HG03565 (cell line): ENCODE data around the gene FIGN.

ENCODE experiments used
- ATAC-seq: cut with Tn5 transposase; IDR thresholded peaks from one replicate; pipeline ENCODE4 v1.9.1; 2021; ENCODE audit warnings: mild to moderate bottlenecking, moderate library complexity; ENCODE audit not compliant: unreplicated experiment

FIGN gene

GRCh38 chr2:163737190-163737439 is 1.3 kb upstream of the FIGN start:
- ATAC-seq, result no peak

DNA sequence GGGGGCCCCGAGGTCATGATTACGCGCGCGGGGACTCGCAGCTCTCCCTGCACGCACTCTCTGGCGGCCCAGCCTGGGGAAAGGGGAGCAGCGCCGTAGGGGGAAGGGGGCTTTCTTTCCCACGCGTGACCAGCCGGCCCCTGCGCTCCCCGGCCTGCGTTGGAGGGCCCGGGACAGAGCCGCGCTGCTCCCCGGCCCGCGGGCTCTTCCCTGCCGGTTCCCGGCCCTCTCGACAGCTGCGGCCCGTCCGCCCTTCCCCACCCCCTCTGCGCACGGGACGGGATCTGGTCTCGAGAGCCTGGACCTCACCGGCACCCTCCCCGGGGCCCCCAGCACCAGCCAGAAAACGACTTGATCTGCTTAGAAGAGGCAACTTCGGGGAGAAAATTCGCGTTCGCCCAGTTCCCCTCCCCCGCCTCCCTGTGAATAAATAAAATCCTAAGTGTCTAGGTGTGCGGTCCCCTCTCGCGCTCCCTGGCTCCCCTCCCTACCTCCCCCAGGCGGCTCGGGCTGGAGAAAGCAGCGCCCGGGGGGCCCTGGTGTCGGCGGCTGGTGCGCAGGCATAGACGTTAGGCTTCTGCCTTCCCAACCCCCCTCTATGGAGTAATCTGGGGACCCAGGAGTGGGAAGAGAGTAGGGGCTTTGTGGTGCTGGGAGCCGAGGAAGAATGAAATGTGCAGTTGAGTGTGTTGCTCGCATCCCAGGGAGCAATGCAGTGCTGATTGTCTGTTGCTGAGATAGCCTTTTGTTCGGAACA is 803 bp upstream of the FIGN start:
- ATAC-seq, result no peak

GRCh38 chr2:163734881-163735684 is 725 bp downstream of the FIGN start:
- ATAC-seq, result no peak

- no peak for ATAC-seq
Observed at GRCh38 chr2:163734401-163734800, 1.4 kb downstream of the FIGN start.

DNA sequence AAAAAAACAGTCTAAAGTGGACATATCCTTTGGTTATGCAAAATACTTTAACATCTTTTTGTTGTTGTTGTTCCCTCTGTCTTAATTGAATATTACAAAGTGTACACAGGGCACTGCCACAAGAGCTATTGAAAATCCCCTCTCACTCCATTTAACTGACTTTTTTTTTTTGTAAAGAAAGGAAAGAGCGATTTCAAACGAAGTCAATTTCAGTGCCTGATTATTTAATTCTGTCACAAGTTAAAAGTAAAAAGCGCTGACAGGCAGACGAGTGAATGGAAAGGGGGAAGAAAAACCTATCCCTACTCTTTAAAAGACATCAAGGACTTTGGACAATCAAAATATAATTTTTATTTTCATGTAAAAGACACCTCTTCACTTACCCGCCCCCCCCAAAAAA is 1.9 kb downstream of the FIGN start:
- no peak for ATAC-seq

GRCh38 chr2:163733301-163733938 is 2.4 kb downstream of the FIGN start:
- ATAC-seq, result no peak

- no peak for ATAC-seq
Observed at GRCh38 chr2:163732727-163733126, 3.1 kb downstream of the FIGN start.

DNA sequence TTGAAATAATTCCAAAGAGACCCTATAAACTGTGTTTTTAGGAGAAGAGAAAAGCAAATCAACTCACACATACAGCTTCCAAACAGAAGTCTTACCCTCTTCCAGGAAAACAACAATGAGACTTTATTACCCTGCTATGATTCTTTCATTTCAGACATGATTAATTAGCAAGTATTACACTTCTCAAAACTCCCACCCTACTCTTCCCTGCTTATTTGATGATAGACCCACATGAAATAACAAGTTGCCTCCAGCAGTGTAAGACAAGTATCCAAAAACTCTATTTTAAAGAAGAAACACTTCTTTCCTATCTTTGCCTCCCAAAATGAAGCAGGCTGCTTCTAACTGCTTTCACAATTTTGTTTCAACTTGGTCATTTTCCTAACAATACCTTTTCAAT is 4.1 kb downstream of the FIGN start:
- ATAC-seq, result no peak

DNA sequence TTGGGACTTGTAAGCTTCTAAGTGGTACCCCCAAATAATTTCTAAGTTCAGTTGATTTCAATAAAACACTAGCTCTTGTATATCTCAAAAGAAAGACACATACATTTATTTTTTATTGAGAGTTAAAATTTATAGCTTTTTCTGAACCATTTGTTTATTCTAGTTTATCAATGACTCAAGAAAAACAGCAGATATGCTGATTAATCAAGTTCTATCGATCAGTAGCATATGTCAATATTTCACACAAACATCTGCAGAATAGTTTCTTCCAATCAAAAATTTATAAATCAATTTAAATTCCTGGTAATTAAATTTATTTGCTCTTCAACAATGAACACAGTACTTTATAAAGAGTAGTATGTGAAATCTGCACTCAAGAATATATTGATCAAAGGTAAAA is 5.3 kb downstream of the FIGN start:
- no peak for ATAC-seq

- no peak for ATAC-seq
Observed at GRCh38 chr2:163729636-163730273, 6.1 kb downstream of the FIGN start.

- no peak for ATAC-seq
Observed at GRCh38 chr2:163723881-163724280, 11.9 kb downstream of the FIGN start.

- ATAC-seq, result no peak
Observed at GRCh38 chr2:163723348-163723747, 12.5 kb downstream of the FIGN start.

DNA sequence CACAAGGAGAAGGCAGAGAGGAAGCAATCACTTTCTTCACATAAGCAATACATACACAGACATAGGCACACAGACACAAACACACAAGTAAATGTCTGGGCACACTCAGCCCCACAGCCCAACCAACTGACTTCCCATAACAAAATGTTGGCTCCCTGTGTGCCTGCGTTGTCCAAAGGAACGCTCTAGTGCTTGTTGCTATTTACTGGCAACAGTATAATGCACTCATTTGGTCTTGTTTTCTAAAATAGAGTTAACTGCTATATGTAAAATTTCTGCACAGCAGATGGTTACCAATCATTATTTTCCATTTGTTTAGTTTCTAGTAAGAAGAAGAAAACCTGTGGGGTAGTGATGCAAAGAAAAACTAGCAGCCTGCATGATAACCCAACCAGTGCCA is 16.5 kb downstream of the FIGN start:
- ATAC-seq, result no peak

DNA sequence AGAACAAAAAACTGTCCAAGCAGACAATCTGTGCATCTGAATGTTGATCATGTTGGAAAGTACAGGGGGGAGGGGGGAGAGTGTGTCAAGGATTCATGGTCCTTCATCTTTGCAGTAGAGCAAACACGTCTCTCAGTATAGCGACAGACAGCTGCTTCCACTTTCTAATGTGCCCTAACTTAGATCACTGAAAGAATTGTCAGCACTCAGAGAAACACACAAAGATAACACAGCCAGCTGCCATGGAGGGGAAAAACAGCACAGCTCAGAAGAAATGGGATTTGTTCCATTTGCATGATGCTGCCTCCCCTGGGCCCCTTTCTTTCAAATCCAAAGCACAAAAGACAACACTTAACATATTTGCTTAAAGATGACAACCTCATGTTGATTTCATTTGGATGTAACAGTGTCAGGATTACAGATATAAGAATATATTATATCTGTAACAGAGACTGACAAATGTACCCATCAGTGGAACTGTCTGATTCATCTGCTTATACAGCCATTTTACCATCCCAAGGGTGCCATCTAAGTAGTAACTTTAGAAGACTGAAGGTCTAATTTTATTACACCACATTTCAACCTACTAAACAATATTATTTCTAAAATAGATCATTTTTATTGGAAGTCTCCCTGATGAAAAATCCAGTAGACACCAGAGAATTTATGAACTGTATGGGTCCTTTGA is 17.7 kb downstream of the FIGN start:
- no peak for ATAC-seq

DNA sequence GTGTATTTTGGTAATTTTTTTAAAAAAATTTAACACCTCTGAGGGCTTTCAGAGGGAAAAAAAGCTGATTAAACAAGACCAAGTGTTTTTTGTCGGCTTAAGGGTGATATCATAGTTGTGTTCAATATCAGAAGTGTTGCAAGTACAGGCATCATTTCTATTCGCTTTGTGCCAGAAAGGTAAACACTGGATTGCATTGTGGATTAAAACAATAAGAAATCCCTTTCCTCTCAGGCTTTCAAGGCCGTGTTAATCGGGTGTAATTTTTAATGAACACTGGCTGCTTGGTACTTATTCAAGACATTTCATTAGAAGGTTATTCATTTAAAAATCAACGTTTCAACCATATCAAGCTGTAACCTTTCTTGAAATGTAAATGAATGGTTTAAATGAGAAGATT is 18.3 kb downstream of the FIGN start:
- ATAC-seq, result no peak

GRCh38 chr2:163716101-163716500 is 19.7 kb downstream of the FIGN start:
- no peak for ATAC-seq

DNA sequence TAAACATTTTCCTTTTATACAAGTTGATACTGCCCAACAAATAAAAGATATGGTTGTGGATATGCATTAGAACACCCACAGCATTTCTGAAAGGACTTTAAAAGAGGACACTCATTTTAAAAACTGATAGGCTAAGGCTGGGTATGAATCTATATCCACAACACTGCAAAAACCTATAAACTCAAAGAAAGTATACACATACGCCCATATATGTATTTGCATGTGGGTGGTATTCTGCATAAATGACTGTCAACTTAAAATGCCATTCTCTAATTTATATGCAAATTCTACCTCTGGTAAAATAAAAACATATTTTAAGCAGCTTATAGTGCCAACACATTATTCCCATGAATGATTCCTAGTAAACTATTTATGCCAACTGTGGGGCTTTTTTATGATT is 20.1 kb downstream of the FIGN start:
- no peak for ATAC-seq

DNA sequence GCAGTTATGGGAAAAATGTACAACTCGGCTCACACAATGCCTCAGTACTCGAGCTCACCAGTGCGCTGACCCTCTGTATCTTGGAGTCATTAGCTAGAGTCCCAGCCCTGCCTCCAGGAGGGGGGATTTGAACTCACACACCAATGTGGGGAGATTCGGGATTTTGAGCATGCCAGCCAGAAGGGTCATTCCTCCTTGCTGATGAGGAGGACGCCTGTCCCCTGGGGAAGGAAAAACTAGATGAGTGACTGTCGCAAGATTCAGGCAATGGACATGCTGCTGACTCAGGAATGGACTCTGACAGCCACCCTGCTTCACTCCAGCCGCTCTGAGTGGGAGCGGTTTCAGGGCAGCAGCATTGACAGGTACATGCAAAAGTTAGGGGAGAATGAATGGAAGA is 20.6 kb downstream of the FIGN start:
- ATAC-seq, result no peak

DNA sequence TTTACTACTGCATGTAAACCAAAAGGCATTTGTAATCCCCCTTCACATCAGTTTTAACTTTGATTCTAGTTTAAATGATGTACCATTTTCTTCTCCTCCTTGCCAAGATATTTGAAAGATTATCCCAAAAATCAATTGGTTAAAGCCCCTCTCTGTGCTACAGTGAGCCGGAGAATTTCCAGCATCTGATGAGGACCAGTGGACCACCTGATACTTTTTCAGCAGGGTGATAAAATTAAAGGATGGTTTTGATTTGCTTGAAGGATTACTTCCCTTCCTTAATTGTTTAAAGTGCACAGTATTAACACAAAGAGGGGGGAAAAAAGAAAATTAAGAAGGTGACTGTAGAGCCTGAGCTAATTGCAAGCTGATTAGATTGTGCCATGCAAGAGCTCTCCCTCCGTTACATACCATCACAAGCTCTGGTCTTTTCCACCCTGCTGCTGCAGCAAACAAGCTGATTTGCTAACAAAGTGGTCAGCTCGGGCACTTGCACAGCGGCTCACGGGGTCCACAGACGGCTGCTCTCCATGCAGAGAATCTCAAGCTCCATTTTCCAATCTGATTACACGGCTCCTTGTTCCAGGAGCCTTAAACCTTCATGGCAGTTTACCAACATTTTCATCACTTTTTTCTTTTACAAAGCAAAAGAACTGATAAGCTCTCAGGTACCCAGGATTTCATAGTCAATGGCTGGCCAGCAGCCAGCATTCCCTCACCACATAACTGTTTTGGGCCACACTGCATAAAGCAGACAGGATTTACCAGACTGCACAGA is 22.1 kb downstream of the FIGN start:
- ATAC-seq, result no peak

DNA sequence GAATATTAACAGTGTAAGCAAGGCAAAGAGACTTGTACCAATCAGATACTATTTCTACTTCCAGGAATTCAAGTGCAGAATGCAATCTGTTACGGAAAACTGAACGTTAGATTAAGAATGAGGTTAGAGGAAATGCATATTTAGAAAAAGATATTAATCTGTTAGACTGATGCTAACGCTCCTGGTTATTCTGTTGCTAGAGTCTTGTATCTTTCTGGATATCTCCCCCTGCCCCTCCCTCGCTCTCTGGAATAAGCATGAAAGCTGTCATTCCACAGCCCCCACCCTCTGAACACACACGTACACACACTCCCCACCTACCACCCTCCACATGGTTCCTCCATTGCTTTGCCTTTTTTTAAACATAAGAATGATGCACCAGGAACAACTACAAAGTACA is 24.1 kb downstream of the FIGN start:
- no peak for ATAC-seq
